OCI-LY1 (cell line): ENCODE results near the gene CADM1.

Source experiments
- EZH2 ChIP-seq: fragments of 200-600 bp; sonication (generic), shearing (Covaris generic); IDR thresholded peaks from 2 replicates; pipeline ENCODE4 v1.8.0; 2017; ENCODE audit warnings: borderline replicate concordance, mixed run types, mild to moderate bottlenecking, antibody characterized with exemption, low read length, moderate library complexity, mixed read lengths
- TF ChIP-seq, protein P1 (sequence below): fragments of 200-600 bp; sonication (generic), shearing (Covaris generic); IDR thresholded peaks from 2 replicates; pipeline ENCODE4 v1.5.1; 2017; ENCODE audit warnings: mild to moderate bottlenecking, antibody characterized with exemption, low read length, moderate library complexity, mixed read lengths

- TF ChIP-seq, protein P1, sequence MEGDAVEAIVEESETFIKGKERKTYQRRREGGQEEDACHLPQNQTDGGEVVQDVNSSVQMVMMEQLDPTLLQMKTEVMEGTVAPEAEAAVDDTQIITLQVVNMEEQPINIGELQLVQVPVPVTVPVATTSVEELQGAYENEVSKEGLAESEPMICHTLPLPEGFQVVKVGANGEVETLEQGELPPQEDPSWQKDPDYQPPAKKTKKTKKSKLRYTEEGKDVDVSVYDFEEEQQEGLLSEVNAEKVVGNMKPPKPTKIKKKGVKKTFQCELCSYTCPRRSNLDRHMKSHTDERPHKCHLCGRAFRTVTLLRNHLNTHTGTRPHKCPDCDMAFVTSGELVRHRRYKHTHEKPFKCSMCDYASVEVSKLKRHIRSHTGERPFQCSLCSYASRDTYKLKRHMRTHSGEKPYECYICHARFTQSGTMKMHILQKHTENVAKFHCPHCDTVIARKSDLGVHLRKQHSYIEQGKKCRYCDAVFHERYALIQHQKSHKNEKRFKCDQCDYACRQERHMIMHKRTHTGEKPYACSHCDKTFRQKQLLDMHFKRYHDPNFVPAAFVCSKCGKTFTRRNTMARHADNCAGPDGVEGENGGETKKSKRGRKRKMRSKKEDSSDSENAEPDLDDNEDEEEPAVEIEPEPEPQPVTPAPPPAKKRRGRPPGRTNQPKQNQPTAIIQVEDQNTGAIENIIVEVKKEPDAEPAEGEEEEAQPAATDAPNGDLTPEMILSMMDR = no peak
- no peak for TF ChIP-seq EZH2
Observed at GRCh38 chr11:115162919-115163318, 341.3 kb downstream of the CADM1 start.
